SK-N-SH (cell line): ENCODE data around the gene RNF130. TPM values are rescaled to one million over a fixed set of nuclear protein-coding genes. Genes with fewer than 3 reads are reported as not detected.

Experiments
- CTCF ChIA-PET: fragments of 300-600, 350-600 bp; formaldehyde crosslinking; extraction: SDS; loops from one replicate; lab custom pipeline; 2021; lab: Yijun Ruan, JAX
- POLR2A ChIA-PET: fragments of 350-600 bp; sonication (Branson Sonifier 250); formaldehyde crosslinking; extraction: SDS; loops from one replicate; lab custom pipeline; 2020; ENCODE audit warnings: antibody characterized with exemption, inconsistent platforms; lab: Yijun Ruan, JAX
- DNase-seq: peaks from one replicate; pipeline ENCODE4 v3.0.0; 2012
- H2AFZ ChIP-seq: fragments of 200-600 bp; sonication (generic); 2 replicates; pipeline ENCODE4 v1.8.1; 2016; ENCODE audit warnings: antibody characterized with exemption, mild to moderate bottlenecking, low read depth
- H3F3A ChIP-seq: fragments of 200-600 bp; sonication (generic); replicated peaks from 2 replicates; pipeline ENCODE3; 2016; ENCODE audit warnings: antibody characterized with exemption, mild to moderate bottlenecking; ENCODE audit not compliant: insufficient read depth
- H3K27ac ChIP-seq, 2 experiments: fragments of 200-500 bp in 1 of 2; fragments of 200-600 bp in 1 of 2; sonication (Bioruptor generic) in 1 of 2; sonication (generic), shearing (Covaris generic) in 1 of 2; 2 replicates each; pipeline versions ENCODE4 v1.5.1 to v1.6.1; 2014 to 2016; ENCODE audit warnings: low read depth in 2 of 2, inconsistent platforms in 1 of 2, low read length in 1 of 2, mild to moderate bottlenecking in 1 of 2, mixed read lengths in 1 of 2
- H3K27me3 ChIP-seq: fragments of 200-600 bp; sonication (generic), shearing (Covaris generic); 2 replicates; pipeline ENCODE4 v1.6.1; 2016; ENCODE audit warnings: mixed run types; ENCODE audit not compliant: insufficient read depth
- H3K36me3 ChIP-seq, 2 experiments: fragments of 200-500 bp in 1 of 2; fragments of 200-600 bp in 1 of 2; sonication (Bioruptor generic) in 1 of 2; sonication (generic) in 1 of 2; replicated peaks in 1 of 2; 2 replicates each; pipeline versions ENCODE3 to v1.5.1; 2014 to 2016; ENCODE audit warnings: low read length in 1 of 2, mild to moderate bottlenecking in 1 of 2; ENCODE audit not compliant: insufficient read depth in 2 of 2, control insufficient read depth in 1 of 2
- H3K4me1 ChIP-seq, 2 experiments: fragments of 200-500 bp in 1 of 2; fragments of 200-600 bp in 1 of 2; sonication (Bioruptor generic) in 1 of 2; sonication (generic), shearing (Covaris generic) in 1 of 2; 2 replicates each; pipeline versions ENCODE4 v1.5.1 to v1.6.1; 2014 to 2016; ENCODE audit warnings: low read depth in 1 of 2, low read length in 1 of 2, mixed run types in 1 of 2; ENCODE audit not compliant: insufficient read depth in 2 of 2, control insufficient read depth in 1 of 2
- H3K4me2 ChIP-seq: fragments of 200-600 bp; sonication (generic), shearing (Covaris generic); 2 replicates; pipeline ENCODE4 v1.6.1; 2017; ENCODE audit warnings: mixed run types
- H3K4me3 ChIP-seq, 2 experiments: fragments of 200-500 bp in 1 of 2; fragments of 200-600 bp in 1 of 2; sonication (Bioruptor generic) in 1 of 2; sonication (generic), shearing (Covaris generic) in 1 of 2; 2 replicates each; pipeline versions ENCODE4 v1.5.1 to v1.8.1; 2014 to 2016; ENCODE audit warnings: low read depth in 2 of 2, inconsistent platforms in 1 of 2, low read length in 1 of 2, mild to moderate bottlenecking in 1 of 2, mixed read lengths in 1 of 2, moderate library complexity in 1 of 2
- H3K79me2 ChIP-seq: fragments of 200-600 bp; sonication (generic); 2 replicates; pipeline ENCODE4 v1.8.1; 2017; ENCODE audit warnings: mild to moderate bottlenecking; ENCODE audit not compliant: insufficient read depth
- H3K9ac ChIP-seq: fragments of 200-600 bp; sonication (generic); 2 replicates; pipeline ENCODE4 v1.6.1; 2017; ENCODE audit warnings: mixed run types
- H3K9me2 ChIP-seq: fragments of 200-600 bp; sonication (generic); 2 replicates; pipeline ENCODE4 v1.6.1; 2017; ENCODE audit warnings: mixed run types
- H3K9me3 ChIP-seq: fragments of 200-600 bp; sonication (generic); 2 replicates; pipeline ENCODE4 v1.6.1; 2017; ENCODE audit warnings: mixed run types, mild to moderate bottlenecking, moderate library complexity
- H4K20me1 ChIP-seq: fragments of 200-600 bp; sonication (generic); 2 replicates; pipeline ENCODE4 v1.6.1; 2017; ENCODE audit warnings: mild to moderate bottlenecking, mixed run types; ENCODE audit not compliant: insufficient read depth
- CHD2 ChIP-seq: fragments of 150-350 bp; IDR thresholded peaks from 2 replicates; pipeline ENCODE4 v1.6.1; 2018; ENCODE audit warnings: low read length; ENCODE audit not compliant: partially characterized antibody
- ELF1 ChIP-seq: IDR thresholded peaks from 2 replicates; pipeline ENCODE4 v1.4.0; 2012
- EP300 ChIP-seq, 2 experiments: IDR thresholded peaks; 2 replicates each; pipeline versions ENCODE4 v1.4.0 to v1.6.1; 2012; ENCODE audit warnings: borderline replicate concordance in 1 of 2, low read depth in 1 of 2, low read length in 1 of 2
- FOSL2 ChIP-seq: IDR thresholded peaks from 2 replicates; pipeline ENCODE4 v1.4.0; 2012; ENCODE audit warnings: low read depth, mild to moderate bottlenecking, moderate library complexity, borderline replicate concordance
- GABPA ChIP-seq: IDR thresholded peaks from 2 replicates; pipeline ENCODE4 v1.4.0; 2012; ENCODE audit warnings: low read depth, mild to moderate bottlenecking
- GATA2 ChIP-seq: sonication (generic); formaldehyde crosslinking; IDR thresholded peaks from 2 replicates; pipeline ENCODE4 v1.5.0; 2020; ENCODE audit warnings: mild to moderate bottlenecking, missing genetic modification reagents
- IRF3 ChIP-seq: fragments of 150-350 bp; IDR thresholded peaks from 2 replicates; pipeline ENCODE4 v1.6.1; 2016; ENCODE audit warnings: mild to moderate bottlenecking, low read depth, low read length
- JUND ChIP-seq: IDR thresholded peaks from 2 replicates; pipeline ENCODE4 v1.4.0; 2012
- MEF2A ChIP-seq: IDR thresholded peaks from 2 replicates; pipeline ENCODE4 v1.4.0; 2012; ENCODE audit warnings: low read depth, borderline replicate concordance
- MXI1 ChIP-seq: IDR thresholded peaks from 2 replicates; pipeline ENCODE4 v1.6.1; 2012; ENCODE audit warnings: mild to moderate bottlenecking, low read depth, low read length, improper control_type of control experiment
- POLR2AphosphoS5 ChIP-seq: IDR thresholded peaks from 2 replicates; pipeline ENCODE4 v1.6.1; 2012; ENCODE audit warnings: low read depth, low read length
- RAD21 ChIP-seq: IDR thresholded peaks from 2 replicates; pipeline ENCODE4 v1.6.1; 2012; ENCODE audit warnings: mild to moderate bottlenecking, low read length
- RXRA ChIP-seq: IDR thresholded peaks from 2 replicates; pipeline ENCODE4 v1.4.0; 2012; ENCODE audit warnings: low read depth, mild to moderate bottlenecking, borderline replicate concordance
- SMC3 ChIP-seq: IDR thresholded peaks from 2 replicates; pipeline ENCODE4 v1.6.1; 2012; ENCODE audit warnings: low read depth, low read length, improper control_type of control experiment
- TAF1 ChIP-seq: IDR thresholded peaks from 2 replicates; pipeline ENCODE4 v1.6.1; 2012; ENCODE audit warnings: low read depth, mild to moderate bottlenecking, low read length, moderate library complexity, borderline replicate concordance
- TEAD4 ChIP-seq: IDR thresholded peaks from 2 replicates; pipeline ENCODE4 v1.4.0; 2012; ENCODE audit warnings: mild to moderate bottlenecking, borderline replicate concordance; ENCODE audit not compliant: insufficient read depth
- USF2 ChIP-seq: fragments of 150-350 bp; IDR thresholded peaks from 2 replicates; pipeline ENCODE4 v1.6.1; 2017; ENCODE audit warnings: antibody characterized with exemption, low read length, low read depth, borderline replicate concordance
- YY1 ChIP-seq: IDR thresholded peaks from 2 replicates; pipeline ENCODE4 v1.4.0; 2012; ENCODE audit warnings: low read depth, mild to moderate bottlenecking
- WGBS: methylation state at CpG from one replicate; pipeline ENCODE4 v1.1.6; 2017; ENCODE audit warnings: low lambda C conversion rate; 5-methylcytosine and 5-hydroxymethylcytosine counted together
- polyA plus RNA-seq, 3 experiments: library from polyadenylated mRNA; depleted of rRNA; stranded (reverse); fragments of >200 nt; gene quantifications; 2 replicates each; pipeline ENCODE4 v1.2.3, GENCODE V29; 2012
- TF ChIP-seq, protein P1 (sequence below): IDR thresholded peaks from 2 replicates; pipeline ENCODE4; 2012

Gene RNF130
- polyA plus RNA-seq, 1 of the 3 experiments (the other 2 are of a cell fraction), result 41.4 TPM

- no peak for TF ChIP-seq USF2
- TF ChIP-seq EP300 (IDR thresholded peaks at IDR 0.05; ENCODE audit: borderline replicate concordance in 1 of 2, low read depth in 1 of 2, low read length in 1 of 2), result no peak
- TF ChIP-seq SMC3, result no peak
- TF ChIP-seq YY1, result no peak
- no peak for TF ChIP-seq TAF1
- no peak for TF ChIP-seq MEF2A
- TF ChIP-seq RXRA, result no peak
- TF ChIP-seq ELF1, result no peak
- TF ChIP-seq CHD2, result no peak
- TF ChIP-seq RAD21, result no peak
- no peak for TF ChIP-seq POLR2AphosphoS5
- TF ChIP-seq FOSL2, result no peak
- no peak for TF ChIP-seq GABPA
- TF ChIP-seq IRF3, result no peak
- TF ChIP-seq, protein P1, sequence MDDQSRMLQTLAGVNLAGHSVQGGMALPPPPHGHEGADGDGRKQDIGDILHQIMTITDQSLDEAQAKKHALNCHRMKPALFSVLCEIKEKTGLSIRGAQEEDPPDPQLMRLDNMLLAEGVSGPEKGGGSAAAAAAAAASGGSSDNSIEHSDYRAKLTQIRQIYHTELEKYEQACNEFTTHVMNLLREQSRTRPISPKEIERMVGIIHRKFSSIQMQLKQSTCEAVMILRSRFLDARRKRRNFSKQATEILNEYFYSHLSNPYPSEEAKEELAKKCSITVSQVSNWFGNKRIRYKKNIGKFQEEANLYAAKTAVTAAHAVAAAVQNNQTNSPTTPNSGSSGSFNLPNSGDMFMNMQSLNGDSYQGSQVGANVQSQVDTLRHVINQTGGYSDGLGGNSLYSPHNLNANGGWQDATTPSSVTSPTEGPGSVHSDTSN, result no peak
- TF ChIP-seq TEAD4, result no peak
- TF ChIP-seq JUND, result no peak
- TF ChIP-seq GATA2 (CRISPR knock-in tag), result no peak
- TF ChIP-seq MXI1, result no peak
- ChIA-PET POLR2A (no interaction called here), CTCF (interaction anchor here (1.0 to 1.7 kb wide), 3 partner anchors 9 to 210 kb away, joined by 3 to 7 read pairs (median 3); no protein-coding TSS in a partner anchor)
- 39% methylated on average over 4 of the region's 14 CpGs for WGBS
- Histone ChIP-seq H3K27me3 (no peaks in the 10 kb centered on the region; the same call in 1 of the 2 replicates), H3K9me2 (no peaks in the 10 kb centered on the region), H3K36me3 (no peaks in the 10 kb centered on the region), H2AFZ (no peak overlapping the region), H3K9ac (no peak overlapping the region), H3K4me3 (no peak overlapping the region), H3K79me2 (no peaks in the 10 kb centered on the region), H3K4me2 (no peak overlapping the region), H3K9me3 (no peaks in the 10 kb centered on the region), H3F3A (no peaks in the 10 kb centered on the region), H3K4me1 (no peaks in the 10 kb centered on the region), H3K27ac (no peak overlapping the region), H4K20me1 (no peaks in the 10 kb centered on the region)
- DNase-seq, result no peak
Measured at GRCh38 chr5:180118391-180118791, 46.8 kb upstream of the RNF130 start.
